NK-92 treated with Interleukin-12 subunit alpha and Interleukin-12 subunit beta, amount 100 ng/mL, for 24 hours (cell line): ENCODE measurements around the gene IGF1R.

ENCODE experiments used
- DNase-seq: peaks from one replicate; lab custom pipeline; 2025; lab: John Stamatoyannopoulos, UW

Gene IGF1R

GRCh38 chr15:98943051-98943508, 294.7 kb downstream of the IGF1R start:
- no peak for DNase-seq

GRCh38 chr15:98943601-98944151, 295.3 kb downstream of the IGF1R start:
- DNase-seq = no peak

- no peak for DNase-seq
These were observed 298.2 kb downstream of the IGF1R start for GRCh38 chr15:98946301-98947255.

GRCh38 chr15:98948456-98948855, 300.1 kb downstream of the IGF1R start:
- no peak for DNase-seq

- no peak for DNase-seq
These were observed 300.6 kb downstream of the IGF1R start for GRCh38 chr15:98948941-98949340.

- no peak for DNase-seq
These were observed 301.3 kb downstream of the IGF1R start for GRCh38 chr15:98949624-98950023.

- DNase-seq = no peak
These were observed 301.9 kb downstream of the IGF1R start for GRCh38 chr15:98950248-98950647.

GRCh38 chr15:98951004-98951403, 302.7 kb downstream of the IGF1R start:
- no peak for DNase-seq

GRCh38 chr15:98951493-98952320, 303.4 kb downstream of the IGF1R start:
- peak; percentile 65 for DNase-seq

- peak; percentile 65 for DNase-seq
These were observed 304.1 kb downstream of the IGF1R start for GRCh38 chr15:98952381-98952803.

- DNase-seq = peak; percentile 95
These were observed 304.9 kb downstream of the IGF1R start for GRCh38 chr15:98953000-98953787.

- DNase-seq = no peak
These were observed 305.6 kb downstream of the IGF1R start for GRCh38 chr15:98953968-98954367.

- DNase-seq = no peak
These were observed 306.1 kb downstream of the IGF1R start for GRCh38 chr15:98954411-98954810.

- DNase-seq = no peak
These were observed 307.0 kb downstream of the IGF1R start for GRCh38 chr15:98955331-98955730.

GRCh38 chr15:98955961-98956723, 307.8 kb downstream of the IGF1R start:
- DNase-seq = no peak

GRCh38 chr15:98956796-98957553, 308.6 kb downstream of the IGF1R start:
- DNase-seq = no peak

GRCh38 chr15:98957655-98958054, 309.3 kb downstream of the IGF1R start:
- DNase-seq = no peak

GRCh38 chr15:98958076-98958475, 309.7 kb downstream of the IGF1R start:
- DNase-seq = no peak

- peak; percentile 48 for DNase-seq
These were observed 310.7 kb downstream of the IGF1R start for GRCh38 chr15:98958918-98959639.
